Measurements from ENCODE around the gene SPG21.

DNA sequence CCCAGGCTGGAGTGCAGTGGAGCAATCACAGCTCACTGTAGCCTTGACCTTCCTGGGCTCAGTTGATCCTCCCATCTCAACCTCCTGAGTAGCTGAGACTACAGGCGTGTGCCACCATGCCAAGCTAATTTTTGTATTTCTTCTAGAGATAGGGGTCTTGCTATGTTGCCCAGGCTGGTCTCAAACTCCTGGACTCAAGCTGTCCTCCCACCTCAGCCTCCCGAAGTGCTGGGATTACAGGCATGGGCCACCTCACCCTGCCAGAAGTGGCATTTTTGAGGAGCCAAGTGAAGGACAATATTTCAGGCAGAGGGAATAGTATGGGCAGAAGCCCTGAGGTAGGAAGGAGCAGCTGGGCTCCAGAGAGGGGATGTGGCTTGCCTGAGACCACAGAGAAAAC lies 73.3 kb downstream of the SPG21 start:
- TF ChIP-seq, protein P1, sequence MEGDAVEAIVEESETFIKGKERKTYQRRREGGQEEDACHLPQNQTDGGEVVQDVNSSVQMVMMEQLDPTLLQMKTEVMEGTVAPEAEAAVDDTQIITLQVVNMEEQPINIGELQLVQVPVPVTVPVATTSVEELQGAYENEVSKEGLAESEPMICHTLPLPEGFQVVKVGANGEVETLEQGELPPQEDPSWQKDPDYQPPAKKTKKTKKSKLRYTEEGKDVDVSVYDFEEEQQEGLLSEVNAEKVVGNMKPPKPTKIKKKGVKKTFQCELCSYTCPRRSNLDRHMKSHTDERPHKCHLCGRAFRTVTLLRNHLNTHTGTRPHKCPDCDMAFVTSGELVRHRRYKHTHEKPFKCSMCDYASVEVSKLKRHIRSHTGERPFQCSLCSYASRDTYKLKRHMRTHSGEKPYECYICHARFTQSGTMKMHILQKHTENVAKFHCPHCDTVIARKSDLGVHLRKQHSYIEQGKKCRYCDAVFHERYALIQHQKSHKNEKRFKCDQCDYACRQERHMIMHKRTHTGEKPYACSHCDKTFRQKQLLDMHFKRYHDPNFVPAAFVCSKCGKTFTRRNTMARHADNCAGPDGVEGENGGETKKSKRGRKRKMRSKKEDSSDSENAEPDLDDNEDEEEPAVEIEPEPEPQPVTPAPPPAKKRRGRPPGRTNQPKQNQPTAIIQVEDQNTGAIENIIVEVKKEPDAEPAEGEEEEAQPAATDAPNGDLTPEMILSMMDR (IDR thresholded peaks at IDR 0.05; ENCODE audit: low read depth, low read length, poor library complexity, severe bottlenecking), result no peak
- TF ChIP-seq EZH2phosphoT487 (IDR thresholded peaks at IDR 0.05; ENCODE audit: borderline replicate concordance, low read length), result no peak

Measured in DOHH2 (cell line).